Activated T-cell treated with anti-CD3 and anti-CD28 coated beads for 24 hours (primary cell): ENCODE data around the gene EPS15.

Experiments used
- DNase-seq: peaks from one replicate; pipeline ENCODE4 v3.0.0-alpha.2; 2020; ENCODE audit warnings: low read depth

Gene EPS15

DNA sequence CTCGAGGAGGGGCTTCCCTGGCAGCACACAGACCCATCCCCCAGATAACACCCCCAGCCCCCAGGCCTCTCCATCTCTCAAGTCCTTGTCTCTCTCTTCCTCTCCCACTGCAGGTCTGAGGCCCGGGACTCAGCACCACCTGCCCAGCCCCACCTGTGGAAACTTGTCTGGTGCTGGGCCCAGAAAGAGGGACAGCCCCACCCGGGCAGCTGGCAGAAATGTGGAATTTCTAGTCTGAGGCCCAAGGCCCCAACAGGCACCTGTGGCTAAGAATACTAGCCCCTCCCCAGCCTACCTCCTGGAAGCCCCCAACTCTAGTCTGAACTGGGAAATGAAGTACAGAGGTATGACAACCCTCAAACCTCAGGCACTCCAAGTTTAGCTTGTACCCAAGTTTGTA is 204.1 kb downstream of the EPS15 start:
- no peak for DNase-seq

GRCh38 chr1:51313961-51314777 is 204.9 kb downstream of the EPS15 start:
- no peak for DNase-seq

GRCh38 chr1:51313268-51313852 is 205.7 kb downstream of the EPS15 start:
- DNase-seq = no peak

DNA sequence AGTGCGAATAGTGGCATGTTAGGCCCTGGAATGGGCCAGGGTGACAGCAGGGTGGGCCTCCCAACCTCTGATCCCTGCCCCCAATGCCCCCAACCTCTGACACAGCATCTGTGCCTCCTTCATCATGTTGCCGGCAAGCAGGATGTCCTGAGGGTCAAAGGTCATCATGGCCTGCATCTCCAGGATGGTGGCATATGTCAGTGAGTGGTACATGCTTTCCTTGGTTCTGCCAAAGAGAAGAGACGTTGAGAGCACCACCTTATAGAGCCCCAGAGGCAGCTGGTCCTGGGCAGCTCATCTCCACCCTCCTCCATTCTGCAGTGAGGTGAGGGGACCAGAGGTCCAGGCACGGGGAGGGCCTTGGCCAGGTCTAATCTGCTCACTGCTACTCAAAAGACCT is 206.3 kb downstream of the EPS15 start:
- no peak for DNase-seq

DNA sequence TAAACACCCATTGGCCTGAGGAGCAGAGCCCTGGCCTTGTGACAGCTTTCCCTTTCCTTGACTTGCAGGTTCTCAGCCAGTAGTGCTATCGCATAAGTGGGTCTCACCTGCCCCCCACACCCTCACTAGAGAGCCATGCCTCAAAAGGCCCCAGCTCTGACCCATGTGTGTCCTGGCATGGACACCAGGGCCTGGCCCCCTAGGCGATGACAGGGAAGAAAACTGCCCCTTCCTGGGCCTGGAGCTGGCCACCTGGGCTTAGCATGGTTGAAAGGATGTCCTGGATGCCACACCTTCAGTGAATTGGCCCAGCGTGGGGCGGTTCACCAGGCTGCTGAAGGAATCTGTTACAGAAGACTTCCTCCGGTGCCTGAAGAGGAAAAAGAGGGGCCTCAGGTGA is 207.2 kb downstream of the EPS15 start:
- DNase-seq = no peak

GRCh38 chr1:51310871-51311613 is 208.0 kb downstream of the EPS15 start:
- DNase-seq = no peak

GRCh38 chr1:51309291-51309690 is 209.8 kb downstream of the EPS15 start:
- DNase-seq = no peak

- DNase-seq = no peak
Observed at GRCh38 chr1:51308636-51309035, 210.4 kb downstream of the EPS15 start.

GRCh38 chr1:51306950-51307349 is 212.1 kb downstream of the EPS15 start:
- no peak for DNase-seq

GRCh38 chr1:51305371-51305823 is 213.7 kb downstream of the EPS15 start:
- no peak for DNase-seq

- DNase-seq = no peak
Observed at GRCh38 chr1:51304360-51304759, 214.7 kb downstream of the EPS15 start.
